Prostate gland (tissue), 2 donors: ENCODE results near the gene PODXL.

Source experiments
- POLR2A ChIP-seq: fragments of 450-650 bp; IDR thresholded peaks from one replicate; pipeline ENCODE4 v1.6.1; 2016; ENCODE audit warnings: antibody characterized with exemption, mild to moderate bottlenecking
- TF ChIP-seq, protein P1 (sequence below), 4 experiments: fragments of 200-600 bp in 2 of 4; fragments of 450-650 bp in 2 of 4; sonication (generic) in 2 of 4; IDR thresholded peaks; 1 replicate in 3 of 4; 2 replicates in 1 of 4; pipeline ENCODE4 v1.5.1; 2016 to 2019; ENCODE audit warnings: antibody characterized with exemption in 4 of 4, mild to moderate bottlenecking in 2 of 4, moderate library complexity in 2 of 4

- TF ChIP-seq, protein P1, sequence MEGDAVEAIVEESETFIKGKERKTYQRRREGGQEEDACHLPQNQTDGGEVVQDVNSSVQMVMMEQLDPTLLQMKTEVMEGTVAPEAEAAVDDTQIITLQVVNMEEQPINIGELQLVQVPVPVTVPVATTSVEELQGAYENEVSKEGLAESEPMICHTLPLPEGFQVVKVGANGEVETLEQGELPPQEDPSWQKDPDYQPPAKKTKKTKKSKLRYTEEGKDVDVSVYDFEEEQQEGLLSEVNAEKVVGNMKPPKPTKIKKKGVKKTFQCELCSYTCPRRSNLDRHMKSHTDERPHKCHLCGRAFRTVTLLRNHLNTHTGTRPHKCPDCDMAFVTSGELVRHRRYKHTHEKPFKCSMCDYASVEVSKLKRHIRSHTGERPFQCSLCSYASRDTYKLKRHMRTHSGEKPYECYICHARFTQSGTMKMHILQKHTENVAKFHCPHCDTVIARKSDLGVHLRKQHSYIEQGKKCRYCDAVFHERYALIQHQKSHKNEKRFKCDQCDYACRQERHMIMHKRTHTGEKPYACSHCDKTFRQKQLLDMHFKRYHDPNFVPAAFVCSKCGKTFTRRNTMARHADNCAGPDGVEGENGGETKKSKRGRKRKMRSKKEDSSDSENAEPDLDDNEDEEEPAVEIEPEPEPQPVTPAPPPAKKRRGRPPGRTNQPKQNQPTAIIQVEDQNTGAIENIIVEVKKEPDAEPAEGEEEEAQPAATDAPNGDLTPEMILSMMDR (IDR thresholded peaks at IDR 0.05): no peak
- TF ChIP-seq POLR2A: no peak
Observed at GRCh38 chr7:131455001-131455400, 101.4 kb downstream of the PODXL start.
